ENCODE data around the gene TNFSF10. TPM values are rescaled to one million over a fixed set of nuclear protein-coding genes. Genes with fewer than 3 reads are reported as not detected.

TNFSF10 gene
- total and polyA plus RNA-seq, 10 of the 15 experiments (the other 5 are each of a cell fraction or from before 2014, with no cell fraction given), result 2.1 to 12.3 (median 4.4) TPM

GRCh38 chr3:172544404-172544803, 21.2 kb upstream of the TNFSF10 start:
- ChIA-PET RAD21 (ENCODE audit: unreplicated experiment) (no interaction called here), SMC1A (ENCODE audit: uncharacterized antibody, unreplicated experiment) (no interaction called here), CTCF (no interaction called here), POLR2A (no interaction called here)
- ATAC-seq (no peak), FAIRE-seq (no peak), DNase-seq (ENCODE audit: low read depth, low spot score) (no peak)
- Histone ChIP-seq H3K27ac (ENCODE audit: control insufficient read depth, insufficient read depth) (no peak overlapping the region), H3K36me3 (ENCODE audit: control insufficient read depth in 2 of 2, insufficient read depth in 2 of 2, low read length in 1 of 2) (no peaks in the 10 kb centered on the region), H3K79me2 (ENCODE audit: control insufficient read depth, insufficient read depth, low read length) (no peaks in the 10 kb centered on the region), H2AFZ (ENCODE audit: control insufficient read depth, low read depth, low read length) (no peak overlapping the region), H3K9me3 (replicated peaks; ENCODE audit: control insufficient read depth, insufficient read depth, low read length) (no peaks in the 10 kb centered on the region), H3K4me1 (ENCODE audit: control insufficient read depth, insufficient read depth, low read length) (peaks cover 11% of the 10 kb centered on the region), H3K9ac (ENCODE audit: control insufficient read depth, insufficient read depth, low read length) (no peak overlapping the region), H3K27me3 (replicated peaks in 1 of 2; ENCODE audit: control insufficient read depth in 2 of 2, insufficient read depth in 2 of 2, low read length in 1 of 2) (no peaks in the 10 kb centered on the region), H3K4me3 (no peak overlapping the region), H3K4me2 (ENCODE audit: control insufficient read depth, insufficient read depth) (no peak overlapping the region), H4K20me1 (ENCODE audit: control insufficient read depth, insufficient read depth) (no peaks in the 10 kb centered on the region)
- BruUV-seq (replicated peaks), result no TSS peak
- WGBS (ENCODE audit: insufficient coverage, insufficient replicate concordance, low lambda C conversion rate, missing lambda C conversion rate), result 92% methylated on average over 2 of the region's 2 CpGs
- intact Hi-C loops (cut with micrococcal nuclease; ENCODE audit: unreplicated experiment) (no loop called here), in situ Hi-C loops (cut with MboI) (no loop called here)
- no peak for TF ChIP-seq RFX5 (IDR thresholded peaks at IDR 0.05; ENCODE audit: low read depth, low read length)
- no peak for TF ChIP-seq NR2F1 (conservative IDR thresholded peaks at IDR 0.05)
- TF ChIP-seq CEBPZ (IDR thresholded peaks at IDR 0.05; ENCODE audit: low read depth, low read length), result no peak
- TF ChIP-seq ZBTB40 (IDR thresholded peaks at IDR 0.05; ENCODE audit: borderline replicate concordance), result no peak
- TF ChIP-seq CHD4 (IDR thresholded peaks at IDR 0.05), result no peak
- no peak for TF ChIP-seq ZSCAN29 (IDR thresholded peaks at IDR 0.05)
- no peak for TF ChIP-seq ZNF217 (IDR thresholded peaks at IDR 0.05)
- TF ChIP-seq KDM1A (IDR thresholded peaks at IDR 0.05; ENCODE audit: borderline replicate concordance), result no peak
- TF ChIP-seq REST (IDR thresholded peaks at IDR 0.05; ENCODE audit: low read depth, low read length), result no peak
- no peak for TF ChIP-seq IRF4 (IDR thresholded peaks at IDR 0.05; ENCODE audit: low read depth, low read length)
- TF ChIP-seq NRF1 (conservative IDR thresholded peaks at IDR 0.05; ENCODE audit: low read depth, low read length), result no peak

Data from GM12878 (cell line).